ENCODE data around the gene ALDH7A1. TPM values are rescaled to one million over a fixed set of nuclear protein-coding genes. Genes with fewer than 3 reads are reported as not detected.

ALDH7A1 gene
- total and polyA plus RNA-seq, 10 donors = 8.0 to 18.3 (median 12.5) TPM

GRCh38 chr5:126531543-126532120 is 63.4 kb downstream of the ALDH7A1 start:
- H3K27ac ChIP-seq = peak overlapping the region in 6 of 8 donors; percentile 9 to 64 (median 46)
- no peak overlapping the region for H3K4me3 ChIP-seq
- H3K4me1 ChIP-seq = no peaks in the 10 kb centered on the region
- no peak for TF ChIP-seq POLR2AphosphoS5 (IDR thresholded peaks at IDR 0.05)
- TF ChIP-seq POLR2A (IDR thresholded peaks at IDR 0.05) = no peak
- TF ChIP-seq CTCF (IDR thresholded peaks at IDR 0.05 in 8 of 11, conservative IDR thresholded peaks at IDR 0.05 in 3 of 11) = no peak
- intact Hi-C loops (cut with DNase I; ENCODE audit: low total_unique reads) = no loop called here
- DNase-seq = no peak
- WGBS, 5 donors = 61 to 80% (median 79%) methylated on average over 4 of the region's 4 CpGs
- no peaks in the 10 kb centered on the region for H3K27me3 ChIP-seq (replicated peaks in 1 of 7)
- H3K9me3 ChIP-seq = peaks cover 0 to 7% (median 0%) of the 10 kb centered on the region in 8 donors
- no peaks in the 10 kb centered on the region for H3K36me3 ChIP-seq

- intact Hi-C loops (cut with DNase I; ENCODE audit: low total_unique reads) = no loop called here
- no peak for DNase-seq
- H3K4me1 ChIP-seq = peaks cover 0 to 22% (median 4%) of the 10 kb centered on the region in 6 donors
- H3K9me3 ChIP-seq = peaks cover 0 to 17% (median 0%) of the 10 kb centered on the region in 8 donors
- H3K36me3 ChIP-seq = no peaks in the 10 kb centered on the region
- no peak for TF ChIP-seq CTCF (IDR thresholded peaks at IDR 0.05 in 8 of 11, conservative IDR thresholded peaks at IDR 0.05 in 3 of 11)
- TF ChIP-seq POLR2AphosphoS5 (IDR thresholded peaks at IDR 0.05) = no peak
- TF ChIP-seq POLR2A (IDR thresholded peaks at IDR 0.05) = no peak
- H3K27me3 ChIP-seq (replicated peaks in 1 of 7) = no peaks in the 10 kb centered on the region
- no peak overlapping the region for H3K27ac ChIP-seq
- no peak overlapping the region for H3K4me3 ChIP-seq
Measured at GRCh38 chr5:126527892-126528291, 67.1 kb downstream of the ALDH7A1 start.

- Histone ChIP-seq H3K4me1 (peaks cover 0 to 22% (median 4%) of the 10 kb centered on the region in 6 donors), H3K4me3 (no peak overlapping the region), H3K27ac (no peak overlapping the region), H3K9me3 (peaks cover 0 to 17% (median 0%) of the 10 kb centered on the region in 8 donors), H3K27me3 (replicated peaks in 1 of 7) (no peaks in the 10 kb centered on the region), H3K36me3 (no peaks in the 10 kb centered on the region)
- intact Hi-C loops (cut with DNase I; ENCODE audit: low total_unique reads) = no loop called here
- WGBS, 5 donors = 91 to 97% (median 95%) methylated on average over 1 of the region's 1 CpG
- no peak for DNase-seq
- TF ChIP-seq POLR2A (IDR thresholded peaks at IDR 0.05) = no peak
- TF ChIP-seq POLR2AphosphoS5 (IDR thresholded peaks at IDR 0.05) = no peak
- TF ChIP-seq CTCF (IDR thresholded peaks at IDR 0.05 in 8 of 11, conservative IDR thresholded peaks at IDR 0.05 in 3 of 11) = no peak
Measured at GRCh38 chr5:126527158-126527557, 67.9 kb downstream of the ALDH7A1 start.

GRCh38 chr5:126526493-126526892 is 68.5 kb downstream of the ALDH7A1 start:
- Histone ChIP-seq H3K27ac (peak overlapping the region in 2 of 8 donors; percentile 71 to 77), H3K4me3 (no peak overlapping the region), H3K4me1 (peaks cover 0 to 22% (median 4%) of the 10 kb centered on the region in 6 donors), H3K27me3 (replicated peaks in 1 of 7) (no peaks in the 10 kb centered on the region), H3K36me3 (no peaks in the 10 kb centered on the region), H3K9me3 (peaks cover 0 to 17% (median 0%) of the 10 kb centered on the region in 8 donors)
- intact Hi-C loops (cut with DNase I; ENCODE audit: low total_unique reads) = no loop called here
- no peak for DNase-seq
- no peak for TF ChIP-seq CTCF (IDR thresholded peaks at IDR 0.05 in 8 of 11, conservative IDR thresholded peaks at IDR 0.05 in 3 of 11)
- TF ChIP-seq POLR2A (IDR thresholded peaks at IDR 0.05) = no peak
- TF ChIP-seq POLR2AphosphoS5 (IDR thresholded peaks at IDR 0.05) = peak in 1 of 3 donors; percentile 34

All from spleen (tissue), 11 donors.